Activated CD4-positive, CD25-positive, alpha-beta regulatory T cell treated with anti-CD3 and anti-CD28 coated beads, Interleukin-2, amount 50 U/mL, for 72 hours (primary cell): ENCODE results near the gene SLC2A6.

Source experiments
- DNase-seq: peaks from one replicate; pipeline ENCODE4 v3.0.0; 2021

The SLC2A6 gene

DNA sequence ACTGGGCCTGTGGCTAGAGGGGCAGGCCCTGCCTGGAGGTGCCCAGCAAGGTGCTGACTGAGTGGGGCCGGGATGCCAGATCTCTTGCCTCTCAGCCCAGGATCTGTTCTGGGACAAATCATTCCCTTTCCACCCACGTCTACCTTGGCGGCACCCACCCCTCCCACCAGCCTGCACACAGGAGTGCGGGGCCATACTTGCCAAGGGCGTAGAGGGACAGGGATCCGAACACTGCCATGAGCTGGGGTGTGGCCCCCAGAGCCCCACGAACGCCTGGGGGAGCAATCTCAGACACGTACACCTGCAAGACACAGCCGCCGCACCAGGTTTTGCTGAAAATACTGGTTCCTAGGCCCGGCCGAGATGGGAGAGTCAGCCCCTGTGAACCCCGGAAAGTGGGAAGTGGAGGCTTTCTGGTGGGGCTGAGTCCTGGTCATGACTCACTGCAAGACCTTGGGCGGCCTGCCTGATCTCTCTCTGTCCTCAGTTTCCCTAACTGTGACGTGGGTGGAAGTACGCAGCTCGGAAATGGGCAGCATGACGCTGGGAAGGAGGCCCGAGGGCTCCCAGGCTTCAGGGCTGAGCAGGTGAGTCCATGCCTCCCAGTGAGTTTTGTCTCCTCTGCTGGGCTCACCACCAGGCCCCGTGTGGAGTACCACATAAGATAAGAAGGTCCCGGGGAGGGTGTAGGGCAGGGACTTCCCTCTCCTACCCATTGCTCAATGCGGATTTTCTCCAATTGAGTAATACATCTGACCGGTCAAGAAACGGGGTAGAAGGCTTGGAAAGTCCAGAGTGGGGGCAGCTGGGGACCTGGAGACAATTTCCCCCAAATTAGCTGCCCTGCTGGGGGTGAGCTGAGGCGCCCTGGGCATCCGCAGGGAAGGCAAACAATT is 2.6 kb downstream of the SLC2A6 start:
- no peak for DNase-seq

DNA sequence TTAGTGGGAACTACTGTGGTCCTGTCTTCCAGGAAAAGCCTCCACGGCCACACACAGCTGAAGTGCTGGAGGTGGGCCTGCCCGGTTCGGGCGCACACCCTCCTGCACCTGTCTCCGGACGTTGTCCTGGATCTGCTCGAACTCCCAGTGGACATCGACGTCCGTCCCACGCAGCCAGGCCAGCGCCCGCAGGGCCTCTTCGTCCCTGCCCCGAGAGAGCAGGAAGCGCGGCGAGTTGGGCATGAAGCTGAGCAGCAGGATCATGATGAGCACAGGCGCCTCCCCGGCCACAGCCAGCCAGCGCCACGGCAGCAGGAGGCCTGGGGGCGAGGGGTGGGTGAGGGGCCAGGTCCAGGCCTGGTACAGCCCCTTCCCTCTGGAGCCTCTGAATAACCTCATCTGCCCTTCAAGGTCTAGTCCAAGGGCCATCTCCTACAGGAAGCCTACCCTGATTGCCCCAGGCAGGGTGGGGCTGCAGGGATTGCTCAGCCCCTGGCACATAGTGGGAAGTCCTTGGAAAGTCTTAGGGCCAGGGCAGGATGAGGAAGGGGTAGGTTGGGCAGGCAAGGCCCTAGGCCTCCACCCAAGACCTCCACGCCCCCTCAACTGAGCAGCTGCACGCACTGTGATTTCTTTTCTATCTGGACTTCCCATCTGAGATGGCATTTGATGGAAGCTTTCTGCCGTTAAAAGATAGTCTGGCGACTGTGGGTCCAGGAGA is 3.4 kb downstream of the SLC2A6 start:
- no peak for DNase-seq

DNA sequence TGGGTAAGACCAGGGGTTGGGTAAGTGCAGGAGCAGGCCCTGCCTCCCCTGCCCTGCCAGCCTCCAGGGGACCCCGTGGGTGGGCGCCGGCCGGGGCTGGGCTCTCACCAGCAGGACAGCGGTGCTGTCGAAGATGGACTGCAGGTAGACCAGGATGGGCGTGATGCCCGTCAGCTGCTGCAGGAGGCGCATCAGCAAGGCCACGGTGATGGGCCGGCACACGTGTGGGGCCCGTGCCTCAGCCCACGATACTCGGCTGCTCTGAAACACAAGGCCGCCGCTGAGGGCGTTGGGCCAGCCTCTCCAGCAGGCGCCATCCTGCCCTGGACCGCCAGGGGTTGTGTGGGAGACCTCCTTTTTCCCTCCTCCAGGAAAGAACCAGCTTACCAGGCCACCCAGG is 4.0 kb downstream of the SLC2A6 start:
- no peak for DNase-seq

DNA sequence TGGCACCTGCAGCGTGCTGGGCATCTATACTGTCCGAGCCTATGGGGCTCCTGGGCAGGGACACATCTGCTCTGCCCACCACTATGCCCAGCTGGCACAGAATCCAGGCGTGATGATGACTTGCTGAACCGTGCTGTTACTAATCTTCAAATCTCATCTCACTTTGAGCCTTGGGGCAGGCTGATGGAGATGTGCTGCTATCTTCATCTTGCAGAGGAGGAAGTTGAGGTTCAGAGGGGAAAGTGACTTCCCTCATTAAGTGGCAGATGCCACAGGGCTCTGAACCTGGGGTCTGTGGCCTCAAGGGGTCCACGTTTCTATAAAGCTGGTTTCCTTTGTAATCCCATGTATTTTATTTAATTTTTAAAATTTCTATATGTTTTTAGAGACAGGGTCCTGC is 4.7 kb downstream of the SLC2A6 start:
- DNase-seq, result no peak

DNA sequence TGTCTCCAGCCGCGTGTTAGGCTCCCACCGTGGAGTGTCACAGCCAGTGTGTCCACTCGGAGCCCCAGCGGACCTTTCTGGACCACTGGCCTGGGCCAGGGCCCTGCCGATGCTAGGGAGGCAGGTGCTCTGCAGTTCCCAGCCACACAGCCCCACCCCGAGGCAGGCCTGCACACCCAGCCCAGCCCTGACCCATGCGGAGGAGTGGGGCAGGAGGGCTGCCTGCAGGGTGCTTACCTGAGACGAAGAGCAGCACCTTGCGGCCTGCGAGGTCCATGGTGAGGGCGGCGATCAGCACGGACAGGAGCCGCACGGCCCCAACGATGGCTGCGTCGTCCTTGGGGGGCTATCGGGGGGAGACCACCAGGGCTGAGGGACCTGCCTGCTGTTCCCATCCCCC is 5.2 kb downstream of the SLC2A6 start:
- DNase-seq, result no peak

DNA sequence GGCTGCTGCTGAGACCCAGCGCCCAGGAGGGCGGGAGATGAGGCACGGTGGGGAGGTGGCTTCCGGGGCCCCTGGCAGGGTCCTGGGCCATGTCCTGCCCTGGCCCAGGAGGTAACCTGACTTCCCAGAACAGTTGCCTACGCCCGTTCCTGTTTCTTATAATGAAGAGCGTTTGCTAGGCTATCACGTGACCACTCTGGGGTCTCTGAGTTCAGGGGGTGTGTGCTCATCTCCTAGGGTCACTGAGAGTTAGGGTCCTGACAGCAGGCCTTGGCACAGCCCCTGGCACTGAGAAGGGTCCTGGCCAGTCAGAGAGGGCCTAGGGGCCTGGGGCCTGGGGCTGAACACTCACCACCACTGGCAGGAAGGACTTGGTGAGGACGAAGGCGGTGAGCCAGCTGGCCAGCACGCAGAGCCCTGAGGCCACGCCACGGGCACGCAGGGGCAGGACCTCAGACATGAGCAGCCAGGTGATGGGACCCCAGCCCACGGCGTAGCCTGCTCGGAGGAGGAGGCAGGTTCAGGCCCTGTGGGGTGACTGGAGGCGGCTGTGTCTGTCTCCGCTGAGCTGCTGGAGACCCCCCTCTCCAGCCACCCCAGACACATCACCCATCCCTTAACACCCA is 6.0 kb downstream of the SLC2A6 start:
- DNase-seq, result no peak

DNA sequence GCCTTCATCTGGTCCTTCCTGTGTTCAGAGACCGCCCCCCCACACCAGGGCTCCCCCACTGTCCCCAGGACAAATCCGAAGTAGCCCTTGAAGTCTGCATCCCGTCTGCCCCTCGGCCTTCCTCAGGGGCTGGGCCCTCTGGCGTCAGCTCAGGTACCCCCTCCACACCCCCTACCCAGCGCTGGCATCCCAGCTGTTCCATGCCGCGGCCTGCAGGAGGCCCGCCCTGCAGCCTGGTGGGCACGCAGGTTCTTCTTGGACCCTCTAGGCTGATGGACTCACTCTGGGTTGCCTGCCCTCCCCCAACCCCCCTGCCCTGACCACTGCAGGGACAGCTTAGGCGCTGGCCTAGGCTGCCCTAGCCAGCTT is 6.6 kb downstream of the SLC2A6 start:
- no peak for DNase-seq

DNA sequence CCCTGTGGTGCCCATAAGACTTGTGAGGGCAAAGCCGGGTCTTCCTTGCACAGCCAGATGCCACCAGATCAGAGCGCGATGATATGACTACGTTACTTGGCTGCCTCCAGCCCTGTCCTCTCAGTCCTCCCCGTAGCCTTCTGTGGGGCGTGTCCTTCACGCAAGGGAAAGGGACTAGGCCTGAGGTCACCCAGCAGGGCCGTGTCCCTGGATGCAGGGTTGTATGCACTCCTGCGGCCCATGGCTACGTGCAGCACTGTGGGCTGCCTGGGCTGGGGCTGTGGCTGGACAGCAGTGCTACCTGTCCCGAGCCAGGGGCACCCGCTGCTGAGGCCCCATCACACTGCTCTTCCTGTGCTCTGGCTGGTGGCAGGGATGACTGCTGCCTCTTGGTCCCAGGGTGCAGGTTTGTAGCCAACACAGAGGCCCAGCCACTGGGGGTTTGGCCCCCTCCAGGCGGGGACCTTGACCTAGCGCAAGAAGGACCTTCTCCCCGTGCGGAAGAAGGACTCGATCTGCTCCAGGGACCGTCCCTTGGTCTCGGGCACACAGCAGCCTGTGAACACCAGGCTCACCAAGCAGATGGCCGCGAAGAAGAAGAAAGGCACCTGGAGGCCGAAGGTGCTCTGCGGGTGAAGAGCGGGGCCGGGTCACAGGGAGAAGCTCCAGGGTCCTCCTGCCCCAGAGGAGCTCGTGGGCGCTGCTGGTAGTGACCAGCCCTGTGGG is 7.2 kb downstream of the SLC2A6 start:
- DNase-seq, result no peak

DNA sequence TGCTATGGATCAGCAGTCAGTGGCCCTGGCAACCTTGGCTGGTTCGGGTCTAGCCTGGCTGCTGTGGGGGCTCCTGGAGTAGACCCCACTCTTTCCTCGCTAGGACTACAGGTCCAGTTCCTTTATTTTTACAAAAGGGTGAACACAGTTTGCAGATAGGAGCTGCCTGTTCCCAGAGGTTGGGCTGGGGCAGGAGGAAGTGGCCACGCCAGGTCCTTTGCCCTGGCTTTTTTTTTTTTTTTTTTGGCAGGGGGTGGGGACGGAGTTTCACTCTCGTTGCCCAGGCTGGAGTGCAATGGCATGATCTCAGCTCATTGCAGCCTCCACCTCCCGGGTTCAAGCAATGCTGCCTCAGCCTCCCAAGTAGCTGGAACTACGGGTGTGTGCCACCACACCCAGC is 7.9 kb downstream of the SLC2A6 start:
- no peak for DNase-seq

DNA sequence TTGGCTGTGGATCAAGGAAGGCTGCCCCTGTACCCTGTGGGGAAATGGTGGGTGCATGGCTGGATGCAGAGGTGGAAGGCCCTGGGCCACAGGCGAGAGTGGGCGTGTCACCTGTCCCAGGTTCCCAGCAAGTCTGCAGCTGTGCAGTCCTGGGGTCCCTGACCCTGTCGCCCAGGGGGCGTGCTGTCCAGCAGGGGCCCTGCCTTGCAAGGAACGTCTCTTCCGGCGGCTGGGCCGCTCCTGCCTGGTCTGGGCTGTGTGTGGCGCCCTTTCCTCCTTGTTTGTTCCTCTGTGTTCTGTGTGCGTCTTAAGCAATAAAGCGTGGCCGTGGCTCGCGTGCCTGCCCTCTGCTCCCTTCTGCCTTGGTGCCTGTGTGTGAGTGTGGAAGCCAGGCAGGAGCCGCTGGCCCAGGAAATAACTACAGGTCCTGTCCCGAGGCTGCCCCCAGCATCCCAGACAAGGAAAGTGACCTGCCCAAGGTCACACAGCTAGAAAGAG is 8.4 kb downstream of the SLC2A6 start:
- no peak for DNase-seq

DNA sequence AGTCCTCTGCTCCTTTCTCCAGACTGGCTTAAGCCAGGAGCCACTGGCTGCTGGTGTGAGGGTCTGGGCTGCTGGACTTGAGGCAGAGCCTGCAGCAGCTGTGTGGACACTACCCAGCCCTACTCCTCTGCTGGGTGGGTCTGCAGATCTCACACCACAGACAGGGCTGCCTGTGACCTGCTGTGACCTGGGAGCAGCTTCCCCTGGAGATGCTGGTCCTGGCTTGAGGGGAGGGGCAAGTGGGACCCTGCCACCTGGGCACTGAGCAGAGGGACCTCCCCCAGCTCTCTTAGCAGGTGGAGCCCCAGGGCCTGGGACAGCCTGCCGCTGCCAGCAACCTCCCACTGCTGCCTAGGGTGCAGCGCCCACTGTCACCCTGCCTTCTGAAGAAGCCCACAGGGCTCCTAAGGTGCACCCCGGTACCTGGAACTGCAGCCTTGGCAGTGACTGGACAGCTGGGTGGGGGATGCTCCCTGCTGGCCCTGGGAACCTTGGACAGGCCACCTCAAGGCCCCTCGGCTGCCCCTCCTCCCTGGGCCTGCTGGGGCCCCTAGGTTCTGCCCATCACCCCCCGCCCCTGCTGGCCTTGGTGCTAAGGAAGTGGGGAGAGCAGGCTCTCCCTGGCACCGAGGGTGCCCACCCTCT is 10.0 kb downstream of the SLC2A6 start:
- no peak for DNase-seq

DNA sequence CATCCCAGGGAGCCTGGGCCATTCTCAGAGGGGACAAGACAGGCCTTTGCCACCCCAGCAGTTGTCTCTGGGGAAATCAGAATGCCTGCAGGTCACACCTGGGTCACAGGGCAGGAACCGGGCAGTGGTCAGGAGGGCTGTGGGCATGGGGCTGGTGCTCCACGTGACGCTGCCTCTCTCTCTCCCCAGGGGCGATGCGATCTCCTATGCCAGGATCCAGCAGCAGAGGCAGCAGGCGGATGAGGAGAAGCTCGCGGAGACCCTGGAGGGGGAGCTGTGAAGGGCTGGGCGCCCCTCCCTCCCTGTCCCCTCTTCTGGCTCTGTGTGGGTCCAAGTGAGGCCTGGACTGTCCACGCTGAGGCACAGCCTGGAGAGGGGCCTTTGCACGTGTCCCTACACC is 10.5 kb downstream of the SLC2A6 start:
- no peak for DNase-seq

DNA sequence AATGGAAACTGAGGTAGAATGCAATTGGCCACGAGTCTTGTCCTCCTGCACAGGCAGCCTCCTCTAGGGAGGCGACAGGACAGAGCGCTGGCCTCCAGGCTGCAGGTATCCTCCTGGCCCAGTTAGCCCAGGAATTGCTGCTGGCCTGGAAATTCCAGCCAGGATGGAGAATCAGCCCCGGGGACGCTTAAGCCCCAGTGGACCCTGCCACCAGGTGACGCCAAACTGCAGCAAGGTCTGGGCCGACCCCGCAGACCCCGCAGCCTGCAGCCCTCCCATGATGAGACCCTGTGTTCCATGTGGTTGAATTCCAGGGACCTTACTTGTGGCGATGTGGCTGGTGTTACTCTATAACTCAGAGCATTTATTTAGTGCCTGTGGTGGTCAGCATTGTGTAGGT is 11.8 kb downstream of the SLC2A6 start:
- DNase-seq, result no peak

DNA sequence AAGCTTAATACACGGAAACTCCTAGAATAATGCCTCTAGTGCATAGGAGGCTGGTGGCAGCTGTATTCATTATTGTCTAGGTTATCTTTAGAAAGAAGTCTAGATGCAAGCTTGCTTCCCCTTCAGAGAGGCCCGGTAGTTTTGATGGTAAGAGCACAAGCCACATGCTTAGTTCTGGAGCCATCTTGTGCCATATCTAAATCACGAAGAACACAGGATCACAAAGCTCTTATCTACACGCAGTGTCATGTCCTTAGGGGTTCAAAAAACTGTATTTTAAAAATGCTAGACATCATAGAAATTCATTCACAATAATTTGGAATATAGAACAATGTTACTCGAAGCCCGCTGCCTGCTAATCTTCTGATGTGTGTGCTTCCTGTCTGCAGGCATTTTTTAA is 12.9 kb downstream of the SLC2A6 start:
- no peak for DNase-seq

DNA sequence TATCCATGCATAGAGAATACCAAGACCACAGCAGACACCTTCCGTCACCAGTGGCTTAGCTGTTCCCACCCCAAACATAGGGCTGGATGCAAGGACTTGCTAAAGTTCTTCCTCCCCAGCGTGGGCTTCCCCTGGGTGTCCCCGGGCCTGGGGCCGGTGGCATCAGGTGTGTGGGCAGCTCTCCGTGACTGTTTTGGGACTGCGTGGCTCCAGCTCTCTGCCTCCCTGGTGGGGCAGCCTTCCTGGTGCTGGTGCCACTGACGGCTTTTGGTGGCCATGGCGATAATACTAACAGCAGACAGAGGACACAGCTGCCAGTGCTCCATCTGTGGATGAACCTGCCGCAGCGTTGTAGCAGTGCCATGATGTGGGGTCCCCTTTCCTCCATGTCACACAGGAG is 14.3 kb downstream of the SLC2A6 start:
- no peak for DNase-seq

DNA sequence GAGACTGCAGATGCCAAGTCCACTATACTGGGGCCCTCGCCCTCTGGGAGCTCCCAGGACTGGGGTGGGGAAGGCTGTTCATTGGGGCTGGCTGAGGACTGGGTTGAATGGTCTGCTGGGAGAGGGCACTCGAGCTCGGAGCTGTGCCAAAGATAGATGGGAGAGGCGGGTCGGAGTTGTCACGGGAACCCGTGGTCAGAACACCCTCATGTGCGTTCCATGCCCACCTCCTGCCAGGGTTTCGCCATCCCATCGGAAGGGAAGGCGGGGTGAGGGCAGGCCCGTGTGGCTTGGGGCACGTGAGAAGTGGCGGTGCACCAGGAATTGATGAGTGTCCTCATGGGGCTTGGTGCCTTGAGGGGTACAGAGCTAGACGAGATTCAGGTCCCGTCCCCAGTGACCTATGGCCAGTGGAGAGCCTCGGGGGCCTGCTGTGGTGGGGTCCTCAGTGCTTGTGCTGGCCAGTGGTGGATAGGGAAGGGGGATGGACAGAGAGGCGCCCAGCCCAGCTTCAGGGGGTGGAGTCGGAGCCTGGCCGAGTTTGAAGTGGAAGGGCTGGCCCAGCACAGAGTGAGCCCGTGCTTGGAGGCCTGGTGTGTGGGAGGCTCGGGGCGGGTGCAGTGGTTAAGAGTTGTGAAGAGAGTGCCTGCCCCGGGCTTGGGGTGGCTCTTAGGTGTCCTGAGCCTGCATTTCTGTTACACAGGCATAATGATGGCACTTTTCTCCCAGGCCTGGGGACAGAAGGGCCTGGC is 14.9 kb downstream of the SLC2A6 start:
- DNase-seq, result no peak

DNA sequence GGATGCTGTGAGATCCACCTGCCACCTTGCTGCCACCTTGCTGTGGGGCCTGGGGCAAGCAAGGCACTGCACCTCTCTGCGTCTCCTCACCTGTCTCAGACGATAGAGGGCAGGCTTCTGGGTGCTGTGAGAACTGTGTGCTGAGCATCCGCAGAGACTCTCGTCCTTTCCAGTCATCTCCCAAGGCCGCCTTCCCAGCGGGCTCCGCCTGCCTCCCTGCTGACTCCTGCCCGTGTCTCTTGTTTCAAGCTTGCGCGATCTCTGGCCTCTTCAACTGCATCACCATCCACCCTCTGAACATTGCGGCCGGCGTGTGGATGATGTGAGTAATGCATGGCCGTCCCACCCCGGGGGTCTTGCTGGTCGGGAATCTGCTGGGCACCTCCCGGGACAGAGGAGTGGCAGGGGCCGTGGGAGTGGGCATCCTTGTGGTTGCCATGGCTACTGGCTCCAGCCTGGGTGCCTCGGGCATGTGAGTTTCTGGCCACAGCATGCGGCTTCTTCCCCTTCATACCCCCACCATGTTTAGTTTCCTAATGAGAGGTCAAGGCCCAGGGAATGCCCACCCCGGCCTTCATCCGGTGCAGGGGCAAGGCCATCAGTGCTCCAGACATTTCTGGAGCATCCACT is 15.6 kb downstream of the SLC2A6 start:
- DNase-seq, result no peak

DNA sequence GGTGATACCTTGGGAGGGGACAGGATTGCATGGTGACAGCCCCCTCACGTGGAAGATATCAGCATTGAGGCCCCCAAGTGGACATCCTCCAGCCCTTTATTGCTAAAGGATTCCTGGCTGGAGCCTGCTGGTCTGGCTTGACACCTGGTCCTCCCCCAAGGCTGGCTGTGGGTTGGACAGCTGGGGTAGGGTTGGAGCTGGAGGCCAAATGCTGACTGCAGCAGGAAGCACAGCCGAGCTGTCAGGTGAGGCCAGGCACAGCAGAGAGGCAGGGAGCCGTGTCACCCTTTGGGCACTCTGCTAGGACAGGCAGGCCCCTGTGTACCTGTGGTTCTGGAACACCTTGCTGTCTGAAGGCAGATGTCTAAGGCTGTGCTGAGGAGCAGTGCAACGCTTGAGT is 16.9 kb downstream of the SLC2A6 start:
- DNase-seq, result no peak

DNA sequence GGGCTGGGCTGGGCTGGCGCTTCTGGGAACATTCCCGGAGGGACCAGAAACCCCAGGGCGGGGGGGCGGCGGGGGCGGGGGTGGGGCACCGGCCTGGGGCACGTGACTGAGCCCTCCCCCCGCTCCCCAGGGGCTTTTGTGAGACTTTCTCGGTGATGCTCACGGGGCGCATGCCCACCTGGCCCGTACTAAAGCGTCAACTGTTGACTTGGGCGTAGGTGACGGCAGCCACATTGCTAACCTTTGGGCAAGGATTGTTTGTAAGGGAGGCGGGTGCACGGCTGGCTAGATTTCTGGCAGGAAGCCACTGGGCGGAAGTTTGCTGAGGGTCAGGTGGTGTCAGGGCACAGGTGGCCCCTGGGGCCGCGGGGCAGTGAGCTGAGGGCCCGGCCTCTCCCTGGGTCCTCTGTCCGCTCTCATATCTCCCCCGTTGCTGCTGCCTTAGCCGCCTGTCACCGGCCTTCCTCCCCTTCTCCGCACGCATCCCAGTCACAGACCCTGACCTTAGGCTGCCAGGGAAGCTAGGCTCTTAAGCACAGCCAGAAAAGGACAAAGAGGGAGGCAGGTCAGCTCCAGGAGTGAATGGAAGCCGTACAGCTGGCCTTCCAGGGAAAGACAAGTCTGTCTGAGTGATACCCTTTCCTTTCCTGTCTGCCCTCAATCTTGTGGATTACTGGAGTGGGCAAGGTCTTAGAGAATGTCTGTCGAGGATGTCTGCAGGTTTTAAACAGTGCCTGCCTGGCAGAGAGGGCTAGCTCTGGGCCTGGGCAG is 18.3 kb downstream of the SLC2A6 start:
- DNase-seq, result peak; percentile 40
